Measurements from ENCODE around the gene DDHD1.

DDHD1 gene

DNA sequence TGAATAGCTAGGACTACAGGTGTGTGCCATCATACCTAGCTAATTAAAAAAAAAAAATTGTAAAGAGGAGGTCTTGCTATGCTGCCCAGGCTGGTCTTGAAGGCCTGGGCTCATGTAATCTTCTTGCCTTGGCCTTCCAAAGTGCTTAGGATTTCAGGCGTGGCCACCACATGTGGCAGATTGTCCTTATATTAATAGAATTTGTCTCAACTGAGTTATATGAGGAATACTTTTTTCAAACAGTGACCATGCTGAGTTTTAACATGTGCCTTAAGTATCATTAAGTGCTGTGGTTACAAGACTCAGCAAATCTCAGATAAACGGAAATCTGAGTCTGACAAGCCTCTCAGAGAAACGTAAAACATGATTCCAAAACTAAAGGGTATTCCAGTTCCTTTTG is 119.1 kb downstream of the DDHD1 start:
- Histone ChIP-seq H3K4me1 (ENCODE audit: insufficient read depth, low read length) (peaks cover 8% of the 10 kb centered on the region; the same call in 1 of the 2 replicates), H4K20me1 (ENCODE audit: insufficient read depth, low read length) (no peaks in the 10 kb centered on the region), H2AFZ (ENCODE audit: low read depth, low read length) (no peak overlapping the region), H3K27me3 (ENCODE audit: insufficient read depth, low read length, poor library complexity) (no peaks in the 10 kb centered on the region), H3K9me3 (ENCODE audit: insufficient read depth, low read length, severe bottlenecking) (no peaks in the 10 kb centered on the region), H3K4me3 (ENCODE audit: low read depth in 1 of 2, low read length in 2 of 2) (no peak overlapping the region), H3K4me2 (ENCODE audit: insufficient read depth, low read length) (no peak overlapping the region), H3K27ac (ENCODE audit: low read length) (no peak overlapping the region), H3K79me2 (ENCODE audit: insufficient read depth, low read length) (no peaks in the 10 kb centered on the region), H3K9ac (ENCODE audit: low read depth, low read length) (no peak overlapping the region), H3K36me3 (ENCODE audit: insufficient read depth, low read length) (peaks cover 54% of the 10 kb centered on the region)
- ATAC-seq (ENCODE audit: insufficient read depth, low read depth) (no peak), DNase-seq (no peak)
- no peak for TF ChIP-seq EZH2 (IDR thresholded peaks at IDR 0.05; ENCODE audit: borderline replicate concordance, low read depth, low read length, severe bottlenecking)
- TF ChIP-seq, protein P1, sequence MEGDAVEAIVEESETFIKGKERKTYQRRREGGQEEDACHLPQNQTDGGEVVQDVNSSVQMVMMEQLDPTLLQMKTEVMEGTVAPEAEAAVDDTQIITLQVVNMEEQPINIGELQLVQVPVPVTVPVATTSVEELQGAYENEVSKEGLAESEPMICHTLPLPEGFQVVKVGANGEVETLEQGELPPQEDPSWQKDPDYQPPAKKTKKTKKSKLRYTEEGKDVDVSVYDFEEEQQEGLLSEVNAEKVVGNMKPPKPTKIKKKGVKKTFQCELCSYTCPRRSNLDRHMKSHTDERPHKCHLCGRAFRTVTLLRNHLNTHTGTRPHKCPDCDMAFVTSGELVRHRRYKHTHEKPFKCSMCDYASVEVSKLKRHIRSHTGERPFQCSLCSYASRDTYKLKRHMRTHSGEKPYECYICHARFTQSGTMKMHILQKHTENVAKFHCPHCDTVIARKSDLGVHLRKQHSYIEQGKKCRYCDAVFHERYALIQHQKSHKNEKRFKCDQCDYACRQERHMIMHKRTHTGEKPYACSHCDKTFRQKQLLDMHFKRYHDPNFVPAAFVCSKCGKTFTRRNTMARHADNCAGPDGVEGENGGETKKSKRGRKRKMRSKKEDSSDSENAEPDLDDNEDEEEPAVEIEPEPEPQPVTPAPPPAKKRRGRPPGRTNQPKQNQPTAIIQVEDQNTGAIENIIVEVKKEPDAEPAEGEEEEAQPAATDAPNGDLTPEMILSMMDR (IDR thresholded peaks at IDR 0.05; ENCODE audit: borderline replicate concordance, extremely low read depth, low read length, poor library complexity, severe bottlenecking): no peak

DNA sequence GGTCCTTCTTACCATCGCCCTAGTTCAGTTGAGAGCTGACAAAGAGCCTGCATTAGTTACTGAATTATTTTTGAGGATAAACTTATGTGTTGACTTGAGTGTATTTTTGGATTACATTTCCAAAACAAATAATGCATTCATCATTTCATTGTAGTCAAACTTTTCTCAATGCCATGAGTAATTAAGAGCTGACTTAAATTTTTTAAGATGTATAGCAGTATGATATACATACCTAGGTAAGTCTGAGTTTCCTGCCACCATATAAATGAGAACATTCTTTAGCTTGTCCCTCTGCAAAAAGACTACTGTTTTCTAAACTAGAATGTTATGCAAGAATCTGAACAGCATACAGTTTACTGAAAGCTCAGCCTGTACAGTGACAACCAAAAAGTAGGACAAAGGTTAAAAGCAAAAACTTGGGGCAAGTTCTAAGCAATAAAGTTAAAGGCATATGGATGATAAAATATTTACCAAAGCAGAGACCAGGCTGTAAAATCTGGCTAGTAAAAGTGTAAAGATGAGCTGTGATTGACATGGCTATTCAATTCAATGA is 120.2 kb downstream of the DDHD1 start:
- Histone ChIP-seq H3K4me3 (ENCODE audit: low read depth in 1 of 2, low read length in 2 of 2) (no peak overlapping the region), H3K36me3 (ENCODE audit: insufficient read depth, low read length) (peaks cover 42% of the 10 kb centered on the region)
- no peak for ATAC-seq (ENCODE audit: insufficient read depth, low read depth)

DNA sequence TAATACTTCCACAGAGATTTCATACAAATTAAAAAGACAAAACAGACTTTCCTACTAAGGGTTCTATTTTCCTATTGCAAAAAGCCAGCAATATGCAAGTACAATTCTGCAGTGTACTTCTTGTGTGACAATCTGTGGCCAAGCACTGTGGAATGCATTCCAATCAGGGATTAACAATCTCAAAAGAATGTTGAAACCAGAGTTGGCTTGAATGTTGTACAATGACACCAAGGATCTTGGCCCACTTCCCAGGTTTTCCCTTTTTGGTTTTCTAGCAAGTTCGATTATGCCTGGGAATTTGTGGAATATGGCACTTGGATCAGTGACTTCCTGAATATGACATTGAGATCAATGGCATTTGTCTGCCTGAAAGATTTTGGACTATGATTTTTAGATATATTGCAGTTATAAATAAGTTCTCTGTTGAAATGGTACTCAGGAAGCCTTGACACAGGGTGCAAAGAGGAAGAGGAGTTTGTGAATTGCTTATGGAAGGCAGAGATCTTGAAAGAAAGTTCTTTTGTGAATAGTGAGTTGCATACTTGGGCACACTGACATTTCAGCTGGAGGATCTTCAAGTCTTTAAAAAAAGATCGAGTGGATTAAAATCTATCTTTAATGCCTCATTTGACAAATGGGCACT is 120.8 kb downstream of the DDHD1 start:
- DNase-seq: no peak
- H3K27me3 ChIP-seq (ENCODE audit: insufficient read depth, low read length, poor library complexity): no peaks in the 10 kb centered on the region
- H3K9ac ChIP-seq (ENCODE audit: low read depth, low read length): no peak overlapping the region
- H3K79me2 ChIP-seq (ENCODE audit: insufficient read depth, low read length): no peaks in the 10 kb centered on the region
- TF ChIP-seq, protein P1 (IDR thresholded peaks at IDR 0.05; ENCODE audit: borderline replicate concordance, extremely low read depth, low read length, poor library complexity, severe bottlenecking): no peak
- no peak for TF ChIP-seq EZH2 (IDR thresholded peaks at IDR 0.05; ENCODE audit: borderline replicate concordance, low read depth, low read length, severe bottlenecking)
- no peaks in the 10 kb centered on the region for H4K20me1 ChIP-seq (ENCODE audit: insufficient read depth, low read length)
- H2AFZ ChIP-seq (ENCODE audit: low read depth, low read length): no peak overlapping the region
- H3K9me3 ChIP-seq (ENCODE audit: insufficient read depth, low read length, severe bottlenecking): no peaks in the 10 kb centered on the region
- no peak overlapping the region for H3K4me3 ChIP-seq (ENCODE audit: low read depth in 1 of 2, low read length in 2 of 2)
- H3K36me3 ChIP-seq (ENCODE audit: insufficient read depth, low read length): peaks cover 36% of the 10 kb centered on the region
- no peak overlapping the region for H3K4me2 ChIP-seq (ENCODE audit: insufficient read depth, low read length)
- ATAC-seq (ENCODE audit: insufficient read depth, low read depth): no peak
- H3K4me1 ChIP-seq (ENCODE audit: insufficient read depth, low read length): peaks cover 24% of the 10 kb centered on the region
- H3K27ac ChIP-seq (ENCODE audit: low read length): no peak overlapping the region

More for the DNA sequence above, 120.2 kb downstream of the DDHD1 start:
- no peak overlapping the region for H3K9ac ChIP-seq (ENCODE audit: low read depth, low read length)
- no peak overlapping the region for H3K27ac ChIP-seq (ENCODE audit: low read length)
- H2AFZ ChIP-seq (ENCODE audit: low read depth, low read length): no peak overlapping the region
- H4K20me1 ChIP-seq (ENCODE audit: insufficient read depth, low read length): no peaks in the 10 kb centered on the region
- no peak overlapping the region for H3K4me2 ChIP-seq (ENCODE audit: insufficient read depth, low read length)
- no peaks in the 10 kb centered on the region for H3K79me2 ChIP-seq (ENCODE audit: insufficient read depth, low read length)
- DNase-seq: no peak
- H3K4me1 ChIP-seq (ENCODE audit: insufficient read depth, low read length): peaks cover 18% of the 10 kb centered on the region
- H3K9me3 ChIP-seq (ENCODE audit: insufficient read depth, low read length, severe bottlenecking): no peaks in the 10 kb centered on the region
- no peaks in the 10 kb centered on the region for H3K27me3 ChIP-seq (ENCODE audit: insufficient read depth, low read length, poor library complexity)
- TF ChIP-seq EZH2 (IDR thresholded peaks at IDR 0.05; ENCODE audit: borderline replicate concordance, low read depth, low read length, severe bottlenecking): no peak
- TF ChIP-seq, protein P1 (IDR thresholded peaks at IDR 0.05; ENCODE audit: borderline replicate concordance, extremely low read depth, low read length, poor library complexity, severe bottlenecking): no peak
